ENCODE data around the gene UTP11.
A peak's percentile ranks its signal among the peaks of the same experiment; 100 is the strongest.
"Not testable (repeated sequence)": the region's sequence is repeated elsewhere in the genome, so short reads cannot be mapped to it uniquely, and the experiment has no call there.

UTP11 gene

GRCh38 chr1:38027201-38028104 is 14.9 kb downstream of the UTP11 start:
- no peak for DNase-seq (ENCODE audit: low read depth in 1 of 2, low spot score in 1 of 2)

DNA sequence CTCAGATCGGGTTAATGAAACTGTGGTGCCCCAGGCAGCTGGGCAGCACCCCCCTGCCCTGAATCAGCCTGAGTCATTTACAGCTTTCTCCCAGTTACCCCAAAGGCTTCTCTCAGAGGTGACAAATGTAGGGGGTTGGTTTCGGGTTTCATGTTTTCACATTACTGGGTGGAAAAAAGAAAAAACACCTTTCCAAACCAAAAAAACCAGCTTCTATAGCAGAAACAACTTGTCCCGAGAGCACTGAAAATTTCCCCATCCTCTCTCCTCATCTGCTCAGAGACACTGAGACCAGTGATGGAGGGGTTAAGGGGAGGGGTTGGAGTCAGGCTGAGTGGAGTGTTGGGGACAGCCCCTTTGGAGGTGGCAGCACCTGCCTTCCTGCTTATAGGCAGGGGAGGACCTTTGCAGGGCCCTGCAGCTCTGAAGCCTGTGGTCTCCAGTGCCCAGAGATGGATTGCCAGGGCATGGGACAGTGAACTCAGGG is 15.6 kb downstream of the UTP11 start:
- peak in 1 of 2 donors; percentile 52 for DNase-seq (ENCODE audit: low read depth in 1 of 2, low spot score in 1 of 2)

DNA sequence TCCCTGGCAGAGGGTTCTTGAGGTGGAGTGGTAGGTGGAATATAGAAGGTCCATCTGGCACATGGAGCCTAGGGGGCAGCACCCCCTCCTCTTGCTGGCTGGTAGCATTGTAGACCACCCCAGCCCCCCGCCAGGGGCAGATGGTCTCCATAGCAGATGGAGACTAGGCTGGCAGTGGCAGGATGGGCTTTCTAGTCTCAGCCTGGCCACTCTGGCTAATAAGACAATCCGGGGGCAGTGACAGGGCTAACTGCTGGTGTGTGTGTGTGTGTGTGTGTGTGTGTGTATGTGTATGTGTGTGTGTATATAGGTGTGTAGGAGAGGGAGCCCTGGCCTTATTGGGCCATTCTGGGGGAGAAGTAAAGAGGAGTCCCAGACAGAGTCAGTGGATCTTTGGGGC is 16.1 kb downstream of the UTP11 start:
- no peak for DNase-seq (ENCODE audit: low read depth in 1 of 2, low spot score in 1 of 2)

GRCh38 chr1:38029081-38029681 is 16.6 kb downstream of the UTP11 start:
- DNase-seq (ENCODE audit: low read depth in 1 of 2, low spot score in 1 of 2) = no peak

- DNase-seq (ENCODE audit: low read depth in 1 of 2, low spot score in 1 of 2) = peak in 1 of 2 donors; percentile 56
These were observed 17.4 kb downstream of the UTP11 start for GRCh38 chr1:38029685-38030511.

- DNase-seq (ENCODE audit: low read depth in 1 of 2, low spot score in 1 of 2) = no peak
These were observed 18.3 kb downstream of the UTP11 start for GRCh38 chr1:38030596-38031512.

GRCh38 chr1:38031513-38031866 is 19.0 kb downstream of the UTP11 start:
- no peak for DNase-seq (ENCODE audit: low read depth in 1 of 2, low spot score in 1 of 2)

DNA sequence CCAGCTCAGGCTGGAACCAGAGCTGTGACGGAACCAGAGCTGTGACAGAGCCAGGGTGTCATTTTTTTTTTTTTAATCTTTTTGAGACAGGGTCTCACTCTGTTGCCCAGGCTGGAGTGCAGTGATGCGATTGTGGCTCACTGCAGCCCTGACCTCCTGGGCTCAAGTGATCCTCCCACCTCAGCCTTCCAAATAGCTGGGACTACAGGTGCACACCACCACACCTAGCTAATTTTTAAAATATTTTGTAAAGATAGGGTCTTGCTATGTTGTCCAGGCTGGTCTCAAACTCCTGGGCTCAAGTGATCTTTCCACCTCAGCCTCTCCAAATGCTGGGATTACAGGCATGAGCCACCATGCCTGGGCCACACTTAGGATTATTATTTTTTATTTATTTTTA is 20.5 kb downstream of the UTP11 start:
- not testable (repeated sequence) for DNase-seq (ENCODE audit: low read depth in 1 of 2, low spot score in 1 of 2)

- no peak for DNase-seq (ENCODE audit: low read depth in 1 of 2, low spot score in 1 of 2)
These were observed 22.3 kb downstream of the UTP11 start for GRCh38 chr1:38034871-38035270.

- DNase-seq (ENCODE audit: low read depth in 1 of 2, low spot score in 1 of 2) = no peak
These were observed 24.8 kb downstream of the UTP11 start for GRCh38 chr1:38037221-38037939.

DNA sequence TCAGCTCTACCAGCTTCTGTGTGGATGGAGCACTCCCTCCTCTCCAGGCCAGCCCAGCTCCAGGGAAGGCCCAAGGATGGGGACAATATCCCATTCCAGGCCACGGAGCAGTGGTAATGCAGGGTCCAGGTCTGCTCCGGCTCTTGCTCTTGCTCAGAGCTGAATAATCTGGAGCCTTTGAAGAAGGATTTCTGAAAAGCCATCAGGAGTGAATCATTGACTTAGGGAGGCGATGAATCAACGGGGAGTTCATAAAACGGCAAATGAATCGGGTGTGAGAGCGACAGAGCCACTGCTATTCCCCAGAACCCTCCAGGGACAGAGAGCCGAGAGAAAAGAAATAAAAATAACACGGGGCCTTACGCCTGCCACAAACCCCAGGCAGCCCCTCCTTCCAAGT is 26.3 kb downstream of the UTP11 start:
- no peak for DNase-seq (ENCODE audit: low read depth in 1 of 2, low spot score in 1 of 2)

DNA sequence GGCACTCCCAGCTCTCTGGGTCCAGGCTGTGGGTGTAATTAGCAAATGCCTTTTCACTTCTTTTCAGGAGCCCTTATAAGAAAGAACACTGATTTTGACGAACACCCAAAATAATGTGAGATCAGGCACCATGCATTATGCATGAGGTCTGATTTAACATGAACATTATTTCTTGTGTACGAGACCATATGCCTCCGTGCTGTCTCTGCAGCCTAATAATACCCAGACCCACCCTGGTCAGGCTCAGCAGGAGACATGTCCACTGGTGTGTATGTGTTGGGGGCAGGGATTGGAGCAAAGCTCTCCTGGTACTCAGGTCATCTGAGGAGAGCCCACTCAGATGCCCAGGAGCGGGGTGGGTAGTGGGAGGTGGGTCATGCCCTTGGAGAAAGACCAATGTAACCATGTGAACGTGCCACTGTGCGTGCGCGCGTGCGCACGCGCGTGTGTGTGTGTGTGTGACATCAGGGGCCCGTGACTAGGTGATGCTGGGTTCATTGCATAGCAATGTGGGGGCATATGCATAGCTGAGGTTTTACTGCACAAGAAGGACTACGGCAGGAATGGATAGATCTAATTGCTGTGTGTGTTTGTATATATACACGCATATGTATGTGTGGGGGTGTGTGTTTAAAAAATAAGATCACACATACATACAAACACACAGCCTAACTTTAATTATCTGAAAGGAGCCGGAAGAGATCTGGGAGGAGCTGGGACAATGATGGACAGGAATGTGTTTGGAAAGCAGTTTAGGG is 27.0 kb downstream of the UTP11 start:
- no peak for DNase-seq (ENCODE audit: low read depth in 1 of 2, low spot score in 1 of 2)

DNA sequence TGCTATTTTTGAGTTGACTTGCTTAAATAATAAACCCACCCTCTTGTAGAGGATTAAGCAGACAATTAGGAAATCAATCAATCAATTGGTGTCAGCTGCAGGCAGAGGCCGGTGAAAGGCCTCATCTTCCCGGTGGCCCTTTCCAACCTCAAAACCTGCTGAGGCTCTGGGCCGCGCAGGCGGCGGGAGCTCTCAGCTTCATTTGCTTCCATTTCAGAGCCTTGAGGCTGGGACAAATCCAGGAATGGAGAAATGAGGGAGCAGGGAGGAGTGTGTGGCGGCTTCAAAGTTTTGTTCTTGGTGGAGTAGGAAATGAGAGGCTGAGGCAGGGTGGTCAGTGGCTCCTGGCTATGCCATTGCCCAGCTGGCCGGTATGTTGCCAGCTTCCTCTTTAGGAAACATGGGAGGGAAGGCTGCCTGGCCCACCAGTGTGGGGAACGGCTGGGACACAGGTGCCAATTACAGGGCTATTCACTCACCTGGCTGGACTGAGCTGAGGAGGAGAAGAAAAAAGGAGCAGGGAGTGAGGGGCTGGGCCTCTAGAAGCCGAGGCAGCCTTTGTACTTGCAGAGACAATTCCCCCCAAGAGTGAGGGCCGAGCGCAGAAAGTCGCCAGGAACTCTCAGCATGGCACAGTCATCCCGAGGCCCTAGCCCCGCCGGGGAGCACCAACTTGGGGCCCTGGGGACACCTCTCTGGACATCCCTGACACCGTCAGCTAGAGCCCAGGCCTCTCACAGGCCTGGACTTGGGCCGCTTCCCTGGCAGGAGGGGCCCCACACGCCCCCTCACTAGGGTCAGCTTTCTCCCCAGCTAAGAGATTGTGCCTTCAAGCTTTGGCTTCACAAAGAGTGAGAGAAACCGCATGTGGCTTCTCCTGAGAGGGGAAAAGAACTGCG is 29.7 kb downstream of the UTP11 start:
- DNase-seq (ENCODE audit: low read depth in 1 of 2, low spot score in 1 of 2) = no peak

GRCh38 chr1:38043036-38043747 is 30.7 kb downstream of the UTP11 start:
- no peak for DNase-seq (ENCODE audit: low read depth in 1 of 2, low spot score in 1 of 2)

- DNase-seq (ENCODE audit: low read depth in 1 of 2, low spot score in 1 of 2) = no peak
These were observed 32.0 kb downstream of the UTP11 start for GRCh38 chr1:38044221-38045215.
